ENCODE measurements around the gene ARL8B. TPM values are rescaled to one million over a fixed set of nuclear protein-coding genes. Genes with fewer than 3 reads are reported as not detected.

Gene ARL8B
- total and polyA plus RNA-seq, 7 donors: 28.2 to 55.9 (median 47.2) TPM

DNA sequence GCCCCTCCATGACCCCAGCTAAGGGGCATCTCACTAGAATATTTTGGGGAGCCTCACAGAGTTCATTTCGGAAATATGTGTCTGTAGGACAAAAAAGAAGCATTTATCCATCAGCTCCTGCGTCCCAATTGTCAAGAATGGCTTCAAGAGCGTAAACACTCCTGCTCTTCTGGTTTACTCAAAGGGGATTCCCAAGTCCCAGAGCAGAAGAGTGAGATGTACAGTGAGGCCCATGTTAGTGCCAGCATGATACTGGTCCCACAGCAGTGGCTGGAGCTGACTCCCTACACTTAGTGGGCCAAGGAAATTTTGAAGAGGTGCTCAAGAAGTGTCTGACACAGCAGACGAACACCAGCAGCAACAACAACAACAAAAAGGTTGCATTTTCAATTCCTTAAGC lies 34.9 kb upstream of the ARL8B start:
- Histone ChIP-seq H3K27me3 (no peaks in the 10 kb centered on the region), H3K27ac (no peak overlapping the region), H3K36me3 (no peaks in the 10 kb centered on the region), H3K9me3 (no peaks in the 10 kb centered on the region), H3K4me3 (no peak overlapping the region), H3K4me1 (no peaks in the 10 kb centered on the region)
- peak; percentile 10 for DNase-seq
- intact Hi-C loops (cut with DNase I): no loop called here
- WGBS, 2 donors: 77 to 85% methylated on average over 4 of the region's 4 CpGs
- no peak for TF ChIP-seq POLR2A (IDR thresholded peaks at IDR 0.05)

DNA sequence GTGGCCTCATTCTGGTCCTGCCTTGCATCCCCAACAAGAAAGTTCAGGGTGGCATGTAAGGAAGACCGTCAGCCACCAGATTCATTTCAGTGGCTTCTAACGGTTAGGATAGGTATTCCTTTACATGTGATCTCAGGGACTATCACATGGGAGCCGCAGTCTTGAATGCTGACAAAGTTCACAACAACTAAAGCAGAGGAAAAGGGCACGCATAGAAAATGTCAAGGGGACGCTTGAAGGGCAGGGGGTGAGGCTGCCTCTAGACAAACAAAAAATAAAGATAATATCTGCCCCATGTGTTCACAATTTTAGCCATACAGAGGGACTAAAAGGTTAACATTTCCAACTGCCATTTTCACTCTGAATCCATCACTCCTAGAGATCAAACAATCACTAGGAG lies 31.9 kb upstream of the ARL8B start:
- WGBS, 2 donors: 66 to 76% methylated on average over 5 of the region's 5 CpGs
- no peaks in the 10 kb centered on the region for H3K27me3 ChIP-seq
- H3K9me3 ChIP-seq: no peaks in the 10 kb centered on the region
- no peaks in the 10 kb centered on the region for H3K36me3 ChIP-seq
- no peak overlapping the region for H3K4me3 ChIP-seq
- no peak overlapping the region for H3K27ac ChIP-seq
- no peaks in the 10 kb centered on the region for H3K4me1 ChIP-seq
- TF ChIP-seq, protein P1, sequence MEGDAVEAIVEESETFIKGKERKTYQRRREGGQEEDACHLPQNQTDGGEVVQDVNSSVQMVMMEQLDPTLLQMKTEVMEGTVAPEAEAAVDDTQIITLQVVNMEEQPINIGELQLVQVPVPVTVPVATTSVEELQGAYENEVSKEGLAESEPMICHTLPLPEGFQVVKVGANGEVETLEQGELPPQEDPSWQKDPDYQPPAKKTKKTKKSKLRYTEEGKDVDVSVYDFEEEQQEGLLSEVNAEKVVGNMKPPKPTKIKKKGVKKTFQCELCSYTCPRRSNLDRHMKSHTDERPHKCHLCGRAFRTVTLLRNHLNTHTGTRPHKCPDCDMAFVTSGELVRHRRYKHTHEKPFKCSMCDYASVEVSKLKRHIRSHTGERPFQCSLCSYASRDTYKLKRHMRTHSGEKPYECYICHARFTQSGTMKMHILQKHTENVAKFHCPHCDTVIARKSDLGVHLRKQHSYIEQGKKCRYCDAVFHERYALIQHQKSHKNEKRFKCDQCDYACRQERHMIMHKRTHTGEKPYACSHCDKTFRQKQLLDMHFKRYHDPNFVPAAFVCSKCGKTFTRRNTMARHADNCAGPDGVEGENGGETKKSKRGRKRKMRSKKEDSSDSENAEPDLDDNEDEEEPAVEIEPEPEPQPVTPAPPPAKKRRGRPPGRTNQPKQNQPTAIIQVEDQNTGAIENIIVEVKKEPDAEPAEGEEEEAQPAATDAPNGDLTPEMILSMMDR (IDR thresholded peaks at IDR 0.05): no peak
- TF ChIP-seq POLR2A (IDR thresholded peaks at IDR 0.05) (no peak), POLR2AphosphoS5 (IDR thresholded peaks at IDR 0.05) (no peak), EP300 (IDR thresholded peaks at IDR 0.05) (no peak)
- intact Hi-C loops (cut with DNase I): no loop called here
- DNase-seq: no peak

DNA sequence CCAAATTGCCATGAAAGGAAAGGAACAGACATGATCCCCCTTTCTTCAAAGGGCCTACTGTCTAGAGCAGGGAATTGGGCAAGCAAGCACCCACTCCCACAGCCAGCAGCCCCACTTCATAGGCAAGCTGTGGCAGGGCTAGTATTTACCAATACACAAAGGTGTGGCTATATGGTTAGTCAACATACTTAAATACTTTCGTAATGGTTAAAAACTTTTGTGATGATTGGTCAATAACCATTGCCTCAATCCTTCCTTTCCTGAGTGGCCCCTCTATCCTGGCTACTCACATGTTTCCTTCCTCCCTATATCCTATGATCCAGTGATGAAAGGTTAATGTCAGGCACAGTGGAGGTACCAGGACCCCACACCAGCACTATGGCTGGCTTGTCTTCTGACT lies 30.1 kb upstream of the ARL8B start:
- peak; percentile 33 for DNase-seq
- Histone ChIP-seq H3K36me3 (no peaks in the 10 kb centered on the region), H3K9me3 (no peaks in the 10 kb centered on the region), H3K27me3 (no peaks in the 10 kb centered on the region), H3K4me3 (no peak overlapping the region), H3K27ac (no peak overlapping the region), H3K4me1 (peaks cover 0 to 11% (median 6%) of the 10 kb centered on the region in 4 donors)
- TF ChIP-seq POLR2A (IDR thresholded peaks at IDR 0.05) (no peak), EP300 (IDR thresholded peaks at IDR 0.05) (no peak), POLR2AphosphoS5 (IDR thresholded peaks at IDR 0.05) (no peak)
- TF ChIP-seq, protein P1 (IDR thresholded peaks at IDR 0.05): no peak
- 19 to 43% methylated on average over 1 of the region's 1 CpG for WGBS, 2 donors
- intact Hi-C loops (cut with DNase I): no loop called here

DNA sequence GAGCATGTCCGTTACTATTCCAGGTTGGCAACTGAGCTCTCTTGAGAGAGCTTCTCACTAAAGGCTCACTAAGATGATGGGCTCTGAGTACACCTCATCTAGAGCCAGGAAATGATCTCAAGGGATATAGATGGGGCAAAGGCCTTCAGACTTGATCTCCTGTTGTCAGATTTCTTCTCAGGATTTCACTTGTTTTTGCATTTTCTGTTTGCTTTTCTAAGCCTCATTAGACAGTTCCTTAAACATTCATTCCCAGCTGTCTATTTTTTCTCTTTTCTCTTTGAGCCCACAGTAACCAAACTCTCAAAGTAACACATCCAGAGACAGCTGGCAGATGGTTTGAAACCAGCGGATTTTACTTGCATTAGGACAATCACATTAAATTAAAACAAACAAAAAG lies 28.4 kb upstream of the ARL8B start:
- Histone ChIP-seq H3K27me3 (no peaks in the 10 kb centered on the region), H3K27ac (no peak overlapping the region), H3K4me1 (peaks cover 0 to 11% (median 6%) of the 10 kb centered on the region in 4 donors), H3K9me3 (no peaks in the 10 kb centered on the region), H3K4me3 (no peak overlapping the region), H3K36me3 (no peaks in the 10 kb centered on the region)
- TF ChIP-seq POLR2AphosphoS5 (IDR thresholded peaks at IDR 0.05): no peak
- TF ChIP-seq, protein P1 (IDR thresholded peaks at IDR 0.05): no peak
- TF ChIP-seq POLR2A (IDR thresholded peaks at IDR 0.05): no peak
- TF ChIP-seq EP300 (IDR thresholded peaks at IDR 0.05): no peak
- WGBS, 2 donors: 60 to 76% methylated on average over 2 of the region's 2 CpGs
- intact Hi-C loops (cut with DNase I): no loop called here
- DNase-seq: peak; percentile 0

DNA sequence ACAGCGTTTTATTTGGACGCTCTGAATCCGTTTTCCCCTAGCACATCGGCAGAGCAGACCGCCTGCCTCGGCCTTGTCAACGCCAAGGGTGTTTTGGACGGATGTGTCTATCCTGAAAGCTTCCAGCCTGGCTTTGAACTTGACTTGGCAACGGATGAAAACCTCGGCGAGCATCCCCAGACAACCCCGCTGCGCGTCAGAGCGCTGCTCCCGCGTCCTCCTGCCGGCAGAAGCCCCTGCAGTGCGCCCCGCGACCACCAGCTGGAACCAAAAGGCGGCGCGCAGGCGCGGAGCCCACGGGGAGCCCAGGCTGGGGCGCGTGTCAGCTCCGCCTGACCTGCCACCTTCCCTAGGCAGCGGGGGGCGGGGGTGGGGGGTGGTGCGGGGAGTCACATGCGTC lies 26.2 kb upstream of the ARL8B start:
- intact Hi-C loops (cut with DNase I): no loop called here
- peak; percentile 73 for DNase-seq
- no peaks in the 10 kb centered on the region for H3K27me3 ChIP-seq
- H3K4me1 ChIP-seq: peaks cover 0 to 11% (median 6%) of the 10 kb centered on the region in 4 donors
- H3K27ac ChIP-seq: no peak overlapping the region
- H3K4me3 ChIP-seq: peak overlapping the region in 3 of 4 donors; percentile 21 to 42 (median 37)
- no peaks in the 10 kb centered on the region for H3K36me3 ChIP-seq
- no peaks in the 10 kb centered on the region for H3K9me3 ChIP-seq
- 6 to 41% methylated on average over 34 of the region's 34 CpGs for WGBS, 2 donors
- TF ChIP-seq POLR2AphosphoS5 (IDR thresholded peaks at IDR 0.05) (no peak), EP300 (IDR thresholded peaks at IDR 0.05) (no peak), POLR2A (IDR thresholded peaks at IDR 0.05) (no peak)
- TF ChIP-seq, protein P1 (IDR thresholded peaks at IDR 0.05): no peak
